Ectodermal cell (in vitro differentiated cells): ENCODE measurements around the gene MXD3. TPM values are rescaled to one million over a fixed set of nuclear protein-coding genes. Genes with fewer than 3 reads are reported as not detected.
"Not testable (repeated sequence)": the region's sequence is repeated elsewhere in the genome, so short reads cannot be mapped to it uniquely, and the experiment has no call there.

ENCODE experiments used
- H3K27ac ChIP-seq: 2 replicates; pipeline ENCODE4 v1.7.0; 2013; ENCODE audit warnings: mild to moderate bottlenecking, low read depth, low read length; ENCODE audit not compliant: insufficient read depth, poor library complexity, severe bottlenecking
- H3K27me3 ChIP-seq: 2 replicates; pipeline ENCODE4 v1.7.0; 2013; ENCODE audit warnings: mild to moderate bottlenecking, low read length; ENCODE audit not compliant: insufficient read depth, control insufficient read depth, poor library complexity, severe bottlenecking
- H3K36me3 ChIP-seq: one replicate; pipeline ENCODE4 v1.7.0; 2013; ENCODE audit warnings: low read length; ENCODE audit not compliant: control insufficient read depth, insufficient read depth
- H3K4me1 ChIP-seq: one replicate; pipeline ENCODE4 v1.7.0; 2013; ENCODE audit warnings: low read length; ENCODE audit not compliant: control insufficient read depth, insufficient read depth
- H3K4me3 ChIP-seq: 2 replicates; pipeline ENCODE4 v1.7.0; 2013; ENCODE audit warnings: low read depth, low read length, control low read depth; ENCODE audit not compliant: insufficient read depth
- H3K9me3 ChIP-seq: 2 replicates; pipeline ENCODE4 v1.7.0; 2013; ENCODE audit warnings: mild to moderate bottlenecking, low read length, moderate library complexity; ENCODE audit not compliant: control insufficient read depth
- WGBS, 2 experiments: methylation state at CpG; one replicate each; pipeline ENCODE4 v1.1.7; 2013; ENCODE audit warnings: missing lambda C conversion rate in 2 of 2; 5-methylcytosine and 5-hydroxymethylcytosine counted together
- polyA plus RNA-seq, 4 experiments: library from polyadenylated mRNA; stranded (reverse); fragments of 50-300 nt; gene quantifications; one replicate each; pipeline ENCODE4 v1.2.3, GENCODE V29; 2013

The MXD3 gene
- polyA plus RNA-seq (2013, experiment 1 of 4): 26.1 TPM
- polyA plus RNA-seq (2013, experiment 2 of 4): 16.9 TPM
- 27.5 TPM for polyA plus RNA-seq (2013, experiment 3 of 4)
- 28.0 TPM for polyA plus RNA-seq (2013, experiment 4 of 4)

- peak within 1 kb of the TSS; percentile 70 for H3K4me3 ChIP-seq
- no peaks in the 10 kb centered on the region for H3K27me3 ChIP-seq
- H3K27ac ChIP-seq: peak within 1 kb of the TSS; percentile 87
- H3K4me1 ChIP-seq: peaks cover 15% of the 10 kb centered on the region
- WGBS, 2 experiments: 0% methylated on average over 78 of the region's 78 CpGs
- H3K36me3 ChIP-seq: peaks cover 6% of the 10 kb centered on the region
- no peaks in the 10 kb centered on the region for H3K9me3 ChIP-seq
These were observed at the start of gene MXD3 for GRCh38 chr5:177311723-177312648. MXD3 (minus strand) TSS chr5:177311898; CDS start chr5:177311830, 68 bp downstream.

- not testable (repeated sequence) for H3K27ac ChIP-seq, H3K9me3 ChIP-seq, H3K4me3 ChIP-seq, H3K36me3 ChIP-seq
- Histone ChIP-seq H3K27me3 (peaks cover 20% of the 10 kb centered on the region), H3K4me1 (peaks cover 14% of the 10 kb centered on the region)
- 88 to 92% methylated on average over 7 of the region's 7 CpGs for WGBS, 2 experiments
These were observed 49.0 kb upstream of the MXD3 start for GRCh38 chr5:177360740-177361139.

GRCh38 chr5:177359860-177360259, 48.2 kb upstream of the MXD3 start:
- H3K4me3 ChIP-seq: no peak overlapping the region
- H3K9me3 ChIP-seq: no peaks in the 10 kb centered on the region
- H3K36me3 ChIP-seq: no peaks in the 10 kb centered on the region
- H3K27ac ChIP-seq: no peak overlapping the region
- WGBS, 2 experiments: 83 to 84% methylated on average over 3 of the region's 3 CpGs
- H3K4me1 ChIP-seq: peaks cover 10% of the 10 kb centered on the region
- peaks cover 20% of the 10 kb centered on the region for H3K27me3 ChIP-seq

- H3K27me3 ChIP-seq: peaks cover 16% of the 10 kb centered on the region
- no peak overlapping the region for H3K27ac ChIP-seq
- no peaks in the 10 kb centered on the region for H3K9me3 ChIP-seq
- 88 to 90% methylated on average over 6 of the region's 6 CpGs for whole genome bisulfite sequencing, 2 experiments
- no peaks in the 10 kb centered on the region for H3K36me3 ChIP-seq
- peaks cover 10% of the 10 kb centered on the region for H3K4me1 ChIP-seq
- no peak overlapping the region for H3K4me3 ChIP-seq
These were observed 47.8 kb upstream of the MXD3 start for GRCh38 chr5:177359451-177359851.

GRCh38 chr5:177358370-177358819, 46.7 kb upstream of the MXD3 start:
- no peak overlapping the region for H3K4me3 ChIP-seq
- WGBS, 2 experiments: 80 to 90% methylated on average over 5 of the region's 5 CpGs
- no peaks in the 10 kb centered on the region for H3K36me3 ChIP-seq
- no peak overlapping the region for H3K27ac ChIP-seq
- peaks cover 7% of the 10 kb centered on the region for H3K4me1 ChIP-seq
- peaks cover 7% of the 10 kb centered on the region for H3K27me3 ChIP-seq
- no peaks in the 10 kb centered on the region for H3K9me3 ChIP-seq

GRCh38 chr5:177357459-177358351, 46.0 kb upstream of the MXD3 start, which contains the start of gene RGS14:
RGS14 (plus strand) TSS chr5:177357924; CDS start chr5:177358025, 101 bp downstream.
- peaks cover 2% of the 10 kb centered on the region for H3K27me3 ChIP-seq
- 87% methylated on average over 37 of the region's 37 CpGs for WGBS, 2 experiments
- peaks cover 6% of the 10 kb centered on the region for H3K4me1 ChIP-seq
- H3K4me3 ChIP-seq: no peak within 1 kb of the TSS
- H3K9me3 ChIP-seq: no peaks in the 10 kb centered on the region
- H3K36me3 ChIP-seq: no peaks in the 10 kb centered on the region
- no peak within 1 kb of the TSS for H3K27ac ChIP-seq

GRCh38 chr5:177357146-177357458, 45.4 kb upstream of the MXD3 start:
- Histone ChIP-seq H3K27me3 (no peaks in the 10 kb centered on the region), H3K36me3 (no peaks in the 10 kb centered on the region), H3K27ac (no peak overlapping the region), H3K4me1 (no peaks in the 10 kb centered on the region), H3K4me3 (no peak overlapping the region), H3K9me3 (no peaks in the 10 kb centered on the region)
- WGBS, 2 experiments: 91 to 95% methylated on average over 5 of the region's 5 CpGs

GRCh38 chr5:177356746-177357145, 45.0 kb upstream of the MXD3 start:
- Histone ChIP-seq H3K4me1 (no peaks in the 10 kb centered on the region), H3K9me3 (no peaks in the 10 kb centered on the region), H3K27me3 (no peaks in the 10 kb centered on the region), H3K27ac (no peak overlapping the region), H3K4me3 (no peak overlapping the region), H3K36me3 (no peaks in the 10 kb centered on the region)
- WGBS, 2 experiments: 86 to 88% methylated on average over 3 of the region's 3 CpGs

- WGBS, 2 experiments: 21 to 28% methylated on average over 1 of the region's 1 CpG
- Histone ChIP-seq H3K27me3 (no peaks in the 10 kb centered on the region), H3K9me3 (no peaks in the 10 kb centered on the region), H3K4me3 (no peak overlapping the region), H3K27ac (no peak overlapping the region), H3K36me3 (no peaks in the 10 kb centered on the region), H3K4me1 (peaks cover 2% of the 10 kb centered on the region)
These were observed 44.1 kb upstream of the MXD3 start for GRCh38 chr5:177355868-177356168.
